ENCODE data around the gene ACADSB.

Gene ACADSB

GRCh38 chr10:123008355-123009104, at the start of gene ACADSB, which contains the start of gene IKZF5:
ACADSB (plus strand) TSS chr10:123009006; CDS start chr10:123009030, 24 bp downstream.
IKZF5 (minus strand) TSS chr10:123008795; CDS start chr10:122998625, 10,170 bp downstream.
- DNase-seq (ENCODE audit: low spot score): peak; percentile 100

DNA sequence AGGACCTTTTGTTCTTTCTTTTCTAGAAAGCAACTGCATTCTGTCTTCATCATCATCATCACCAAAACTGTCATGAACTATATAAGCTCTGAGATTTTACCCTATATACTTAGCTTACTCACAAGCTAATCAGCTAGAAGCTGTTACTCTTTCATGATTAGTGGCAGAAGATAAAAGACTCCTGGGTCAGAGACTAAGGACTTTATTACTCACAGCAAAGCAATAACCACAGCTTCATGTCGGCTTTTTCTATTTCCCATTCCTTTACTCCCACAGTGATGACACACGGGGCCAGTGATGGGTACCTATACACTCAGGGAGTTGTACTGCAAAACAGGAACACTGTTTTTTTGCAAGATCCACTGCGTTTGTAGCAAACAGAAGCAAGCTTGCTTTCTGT, 46.4 kb upstream of the ACADSB start:
- DNase-seq (ENCODE audit: low spot score): no peak

DNA sequence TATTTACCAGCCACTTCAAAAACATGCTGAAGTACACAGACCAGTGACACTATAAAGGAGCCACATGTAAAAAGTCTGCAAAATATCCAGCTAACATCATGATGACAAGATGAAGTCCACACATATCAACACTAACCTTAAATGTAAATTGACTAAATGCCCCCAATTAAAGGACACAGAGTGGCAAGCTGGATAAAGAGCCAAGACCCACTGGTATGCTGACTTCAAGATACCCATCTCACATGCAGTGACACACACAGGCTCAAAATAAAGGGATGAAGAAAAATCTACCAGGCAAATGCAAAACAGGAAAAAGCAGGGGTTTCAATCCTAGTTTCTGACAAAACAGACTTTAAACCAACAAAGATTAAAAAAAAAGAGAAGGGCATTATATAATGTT, 41.9 kb upstream of the ACADSB start:
- DNase-seq (ENCODE audit: low spot score): no peak

- DNase-seq (ENCODE audit: low spot score): no peak
These were observed 40.1 kb upstream of the ACADSB start for GRCh38 chr10:122968698-122969097.

- DNase-seq (ENCODE audit: low spot score): no peak
These were observed 34.8 kb upstream of the ACADSB start for GRCh38 chr10:122974023-122974422.

DNA sequence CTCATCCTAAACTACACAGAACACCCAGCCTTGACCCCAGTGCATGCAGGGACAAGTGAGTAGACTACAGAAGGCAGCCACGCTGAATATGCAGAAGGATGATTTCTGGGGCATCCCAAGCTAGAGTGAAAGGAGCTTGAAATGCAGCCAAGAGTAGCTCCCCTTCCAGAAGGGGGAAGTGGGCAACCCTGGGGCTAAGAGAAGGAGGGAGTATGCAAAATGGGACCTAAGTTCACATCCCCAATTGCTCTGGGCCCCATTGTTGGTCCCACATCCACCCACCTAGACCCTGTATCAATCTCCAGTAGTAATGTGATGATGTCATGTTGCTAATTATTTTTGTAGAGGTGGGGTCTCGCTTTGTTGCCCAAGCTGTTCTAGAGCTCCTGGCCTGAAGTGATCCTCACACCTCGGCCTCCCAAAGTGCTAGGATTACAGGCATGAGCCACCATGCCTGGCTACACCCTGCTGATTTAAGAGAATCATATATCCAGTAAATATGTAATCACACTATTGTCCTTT, 34.2 kb upstream of the ACADSB start:
- DNase-seq (ENCODE audit: low spot score): no peak

- peak; percentile 97 for DNase-seq (ENCODE audit: low spot score)
These were observed 28.4 kb upstream of the ACADSB start, which contains the start of gene PSTK for GRCh38 chr10:122980209-122981065. PSTK (plus strand) TSS chr10:122980401; CDS start chr10:122980480, 79 bp downstream.

DNA sequence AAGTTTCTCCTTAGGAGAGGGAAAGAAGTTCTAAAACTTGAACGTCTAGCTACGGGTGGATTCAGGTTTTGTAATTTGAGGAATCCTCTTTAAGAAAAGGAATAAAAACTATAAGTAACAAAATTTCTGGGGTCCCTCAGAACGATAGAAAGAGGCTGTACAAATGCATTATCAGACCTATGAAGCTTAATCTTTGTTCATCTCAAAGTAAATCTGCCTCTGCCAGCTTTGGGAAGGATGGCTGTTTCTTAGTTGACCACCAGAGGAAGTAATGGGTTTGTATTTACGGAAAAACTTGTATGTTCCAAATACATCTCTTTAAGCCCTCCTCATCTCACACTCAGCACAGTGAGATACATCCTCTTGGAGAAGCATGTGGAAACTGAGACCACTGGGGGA, 27.7 kb upstream of the ACADSB start:
- peak; percentile 57 for DNase-seq (ENCODE audit: low spot score)

GRCh38 chr10:122983898-122984297, 24.9 kb upstream of the ACADSB start:
- DNase-seq (ENCODE audit: low spot score): no peak

GRCh38 chr10:122984708-122985107, 24.1 kb upstream of the ACADSB start:
- DNase-seq (ENCODE audit: low spot score): no peak

DNA sequence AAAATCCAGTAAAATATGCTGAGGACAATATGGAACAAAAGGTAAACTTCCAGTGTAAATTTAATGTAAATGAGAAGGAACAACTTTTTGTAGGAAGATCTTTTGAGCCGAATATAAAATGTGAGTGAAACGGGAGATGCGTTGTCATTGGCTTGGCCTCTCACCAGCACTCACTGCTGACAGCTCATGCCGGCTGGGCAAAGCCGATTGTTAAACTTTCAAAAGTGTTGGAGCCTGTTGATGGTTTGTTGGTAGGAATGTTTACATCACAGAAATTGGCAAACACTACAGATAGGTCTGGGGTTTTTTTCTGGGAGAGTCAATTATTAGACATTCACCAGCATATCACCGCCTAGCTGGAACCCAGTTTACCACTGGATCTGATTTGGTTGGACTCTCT, 22.5 kb upstream of the ACADSB start:
- no peak for DNase-seq (ENCODE audit: low spot score)

GRCh38 chr10:122988501-122988900, 20.3 kb upstream of the ACADSB start:
- no peak for DNase-seq (ENCODE audit: low spot score)

DNA sequence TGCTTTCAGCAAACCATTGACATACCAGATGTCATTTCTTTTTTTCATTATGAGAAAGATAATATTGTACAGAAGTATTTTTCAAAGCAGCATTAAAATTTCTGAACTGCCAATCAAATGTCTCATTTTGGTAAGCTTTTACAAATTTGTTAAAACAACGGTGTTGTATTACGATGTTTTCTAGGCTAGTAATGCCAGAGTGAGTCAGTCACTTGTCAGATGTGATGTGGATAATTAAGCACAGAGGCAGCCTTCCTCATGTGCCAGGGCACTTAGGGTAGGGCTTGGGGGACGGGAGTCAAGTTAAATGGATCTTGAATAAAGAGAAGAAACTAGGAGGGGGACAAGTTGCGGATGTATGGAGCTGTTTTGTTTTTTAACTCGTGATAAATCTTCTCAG, 18.5 kb upstream of the ACADSB start:
- peak; percentile 6 for DNase-seq (ENCODE audit: low spot score)

DNA sequence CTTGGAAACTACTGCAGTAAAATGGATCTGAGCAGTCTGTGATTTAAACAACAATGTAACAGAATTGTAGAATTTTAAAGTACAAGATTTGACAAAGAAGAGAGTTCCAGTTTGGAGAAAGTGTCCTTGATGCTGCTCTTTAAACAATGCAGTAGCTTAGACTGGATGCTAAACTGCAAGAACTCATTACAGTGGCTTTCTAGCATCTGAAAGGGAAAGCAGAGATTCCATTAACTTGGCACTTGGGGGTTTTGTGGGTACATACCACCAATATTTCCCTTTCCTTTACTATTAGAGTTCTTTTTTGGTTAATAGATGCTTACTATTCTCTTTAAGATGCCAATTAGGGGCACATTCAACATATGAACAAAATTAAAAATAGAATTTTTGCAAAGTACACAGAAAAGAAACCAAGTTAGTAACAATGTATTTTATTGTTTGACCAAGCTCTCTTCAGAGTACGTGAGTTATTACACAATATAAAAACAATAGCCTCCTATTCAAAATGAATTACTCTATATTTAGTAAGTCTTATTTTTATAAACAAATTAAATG, 16.7 kb upstream of the ACADSB start:
- no peak for DNase-seq (ENCODE audit: low spot score)

- DNase-seq (ENCODE audit: low spot score): no peak
These were observed 14.9 kb upstream of the ACADSB start for GRCh38 chr10:122993797-122994336.

- no peak for DNase-seq (ENCODE audit: low spot score)
These were observed 12.9 kb upstream of the ACADSB start for GRCh38 chr10:122995936-122996335.

DNA sequence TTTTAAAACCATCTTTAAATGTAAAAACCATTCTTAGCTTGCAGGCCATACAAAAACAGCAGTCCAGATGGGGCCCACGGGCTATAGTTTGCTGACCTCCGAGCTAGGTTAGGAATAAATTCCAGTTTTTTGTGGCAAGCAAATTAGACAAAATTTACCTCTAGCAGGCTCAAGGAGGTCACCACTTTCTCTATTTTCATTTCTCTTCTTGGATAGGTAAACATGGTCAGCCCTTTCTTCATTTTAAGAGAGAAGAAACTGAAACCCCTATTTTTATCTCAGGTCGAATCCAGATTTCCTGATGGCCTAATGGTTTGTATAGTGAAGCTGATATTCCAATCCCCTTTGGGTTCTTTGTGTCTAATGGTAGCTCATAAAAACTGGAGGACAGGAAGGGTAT, 10.9 kb upstream of the ACADSB start:
- no peak for DNase-seq (ENCODE audit: low spot score)

GRCh38 chr10:122998360-122998917, 10.4 kb upstream of the ACADSB start:
- no peak for DNase-seq (ENCODE audit: low spot score)

DNA sequence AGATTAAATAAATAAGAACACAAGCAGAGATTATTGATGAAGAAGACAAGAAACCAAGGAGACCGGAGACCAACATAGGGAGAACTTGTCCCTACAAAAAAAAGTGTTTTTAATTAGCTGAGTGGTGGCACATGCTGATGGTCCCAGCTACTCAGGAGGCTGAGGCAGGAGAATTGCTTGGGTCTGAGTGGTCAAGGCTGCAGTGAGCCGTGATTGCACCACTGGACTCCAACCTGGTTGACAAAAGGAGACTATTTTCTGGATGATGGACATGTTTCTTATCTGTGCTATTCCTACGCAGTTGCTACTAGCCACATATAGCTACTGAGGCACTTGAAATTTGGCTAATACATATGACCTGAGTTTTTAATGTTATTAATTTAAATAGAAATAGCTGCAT, 9.9 kb upstream of the ACADSB start:
- no peak for DNase-seq (ENCODE audit: low spot score)

DNA sequence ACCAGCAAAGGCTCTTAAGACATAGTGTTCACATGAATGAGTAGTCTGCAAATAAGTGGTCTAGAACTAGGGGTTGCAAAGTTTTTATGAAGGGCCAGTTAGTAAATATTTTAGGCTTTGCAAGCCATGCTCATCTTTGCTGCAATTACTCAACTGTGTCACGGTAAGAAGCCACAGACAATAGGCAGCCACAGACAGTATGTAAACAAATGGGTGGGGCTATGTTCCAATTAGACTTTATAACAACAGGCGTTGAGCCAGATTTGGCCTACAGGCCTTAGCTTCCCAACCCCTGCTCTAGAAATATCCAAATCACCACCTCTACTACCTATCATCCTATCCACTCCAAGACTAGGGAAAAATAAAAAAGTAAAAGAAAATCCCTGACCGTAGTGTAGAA, 9.5 kb upstream of the ACADSB start:
- DNase-seq (ENCODE audit: low spot score): no peak

DNA sequence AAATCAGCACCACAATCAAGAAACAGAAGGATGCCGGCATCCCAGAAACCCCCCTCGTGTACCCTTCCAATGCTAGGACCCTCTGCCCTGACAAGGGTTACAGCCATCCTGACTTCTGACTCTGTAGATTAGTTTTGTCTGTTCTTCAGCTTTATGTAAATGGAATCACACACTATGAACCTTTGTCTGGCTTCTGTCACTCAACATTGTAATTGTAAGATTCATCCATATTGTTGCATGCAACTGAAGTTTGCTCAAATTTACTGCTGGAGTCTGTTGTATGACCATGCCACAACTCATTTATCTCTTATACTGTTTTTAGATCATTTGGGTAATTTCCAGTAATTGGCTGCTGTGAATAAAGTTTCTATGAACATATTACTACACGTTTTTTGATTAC, 8.7 kb upstream of the ACADSB start:
- DNase-seq (ENCODE audit: low spot score): no peak

DNA sequence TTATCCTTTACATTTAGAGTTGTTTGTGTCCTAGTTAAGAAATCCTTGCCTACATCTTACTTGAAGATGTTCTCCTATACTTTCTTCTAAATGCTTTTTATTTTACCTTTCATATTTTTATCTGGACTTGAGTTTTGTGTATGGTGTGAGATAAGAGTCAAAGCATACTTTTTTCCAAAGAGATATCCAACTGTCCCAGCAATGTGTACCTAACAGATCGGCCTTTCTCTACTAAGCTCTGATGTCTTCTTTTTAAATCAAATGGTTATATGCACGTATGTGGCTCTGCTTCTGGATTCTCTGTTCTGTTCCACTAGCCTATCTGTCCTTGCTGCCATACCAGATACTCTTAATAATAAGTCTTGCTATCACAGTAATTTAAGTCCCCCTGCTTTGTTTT, 7.4 kb upstream of the ACADSB start:
- no peak for DNase-seq (ENCODE audit: low spot score)

All from GM03348 (cell line).